Stimulated activated CD4-positive, alpha-beta T cell treated with anti-CD3 and anti-CD28 coated beads, Interleukin-15, amount 100 ng/mL, for 1 hour (primary cell): ENCODE results near the gene SH3PXD2B.
"Not testable (repeated sequence)": the region's sequence is repeated elsewhere in the genome, so short reads cannot be mapped to it uniquely, and the experiment has no call there.

Source experiments
- DNase-seq, 2 donors: peaks; one replicate each; pipeline ENCODE4 v3.0.0-alpha.2; 2020; ENCODE audit warnings: low read depth in 1 of 2, low spot score in 1 of 2

Gene SH3PXD2B

GRCh38 chr5:172418862-172419814, 35.2 kb downstream of the SH3PXD2B start:
- DNase-seq = no peak

DNA sequence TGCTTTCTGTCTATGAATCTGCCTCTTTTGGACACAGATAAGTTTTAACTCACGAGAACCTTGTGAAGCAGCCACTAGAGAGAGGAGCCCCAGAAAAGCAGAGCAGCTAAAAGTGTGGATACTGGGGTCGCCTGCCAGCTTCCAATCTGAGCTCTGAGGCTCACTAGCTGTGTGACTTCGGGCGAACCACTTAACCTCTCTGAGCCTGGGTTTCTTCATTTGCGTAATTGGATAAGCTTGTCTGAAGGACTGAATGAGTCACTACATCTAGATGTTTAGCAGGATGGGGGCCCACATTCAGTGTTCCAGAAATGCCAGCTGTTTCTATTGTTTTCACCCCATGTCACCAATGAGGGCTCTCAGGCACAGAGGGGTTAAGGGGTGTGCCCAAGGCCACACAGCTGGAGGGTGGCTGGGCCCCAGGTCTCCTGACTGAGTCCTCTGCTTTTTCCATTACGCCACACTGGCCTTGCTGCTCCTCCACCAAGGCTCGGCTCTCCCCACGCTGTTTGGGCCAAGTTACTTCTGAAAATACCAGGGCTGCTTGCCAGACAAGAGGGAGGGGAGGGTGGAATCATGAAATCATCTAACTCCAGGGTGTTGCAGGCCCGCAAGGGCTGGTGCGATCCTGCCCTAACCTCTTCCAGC, 36.2 kb downstream of the SH3PXD2B start:
- no peak for DNase-seq

DNA sequence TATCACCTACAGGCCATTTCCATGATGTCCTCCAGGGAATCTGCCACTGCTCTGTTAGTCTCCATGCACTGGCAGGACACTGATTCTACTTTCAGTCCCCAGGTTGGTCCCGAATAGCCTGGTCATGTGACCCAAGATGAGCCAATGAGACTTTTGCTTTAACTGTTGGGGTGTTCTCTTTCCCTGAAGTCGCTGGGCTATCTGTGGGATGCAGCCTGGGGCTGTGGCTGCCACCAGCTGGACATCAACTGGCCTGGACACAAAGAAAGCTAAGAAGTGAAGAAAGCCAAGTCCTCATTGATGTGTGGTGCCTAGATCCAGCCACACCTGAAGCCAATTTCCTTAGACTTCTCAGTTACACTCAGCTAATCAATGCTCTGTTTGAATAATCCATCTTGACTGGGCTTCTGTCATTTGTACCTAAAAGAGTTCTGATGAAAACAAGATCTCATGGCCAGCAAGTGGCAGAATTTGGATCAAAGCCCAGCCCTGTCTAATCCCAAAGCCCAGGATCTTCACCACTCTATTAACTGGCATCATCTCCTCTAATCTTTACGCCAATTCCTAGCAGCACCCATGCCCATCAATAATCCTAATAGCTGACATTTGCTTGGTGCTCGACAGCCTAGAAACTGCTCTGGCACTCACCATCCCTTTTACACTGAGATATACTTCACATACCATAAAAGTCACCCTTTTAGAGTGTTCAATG, 37.0 kb downstream of the SH3PXD2B start:
- no peak for DNase-seq

DNA sequence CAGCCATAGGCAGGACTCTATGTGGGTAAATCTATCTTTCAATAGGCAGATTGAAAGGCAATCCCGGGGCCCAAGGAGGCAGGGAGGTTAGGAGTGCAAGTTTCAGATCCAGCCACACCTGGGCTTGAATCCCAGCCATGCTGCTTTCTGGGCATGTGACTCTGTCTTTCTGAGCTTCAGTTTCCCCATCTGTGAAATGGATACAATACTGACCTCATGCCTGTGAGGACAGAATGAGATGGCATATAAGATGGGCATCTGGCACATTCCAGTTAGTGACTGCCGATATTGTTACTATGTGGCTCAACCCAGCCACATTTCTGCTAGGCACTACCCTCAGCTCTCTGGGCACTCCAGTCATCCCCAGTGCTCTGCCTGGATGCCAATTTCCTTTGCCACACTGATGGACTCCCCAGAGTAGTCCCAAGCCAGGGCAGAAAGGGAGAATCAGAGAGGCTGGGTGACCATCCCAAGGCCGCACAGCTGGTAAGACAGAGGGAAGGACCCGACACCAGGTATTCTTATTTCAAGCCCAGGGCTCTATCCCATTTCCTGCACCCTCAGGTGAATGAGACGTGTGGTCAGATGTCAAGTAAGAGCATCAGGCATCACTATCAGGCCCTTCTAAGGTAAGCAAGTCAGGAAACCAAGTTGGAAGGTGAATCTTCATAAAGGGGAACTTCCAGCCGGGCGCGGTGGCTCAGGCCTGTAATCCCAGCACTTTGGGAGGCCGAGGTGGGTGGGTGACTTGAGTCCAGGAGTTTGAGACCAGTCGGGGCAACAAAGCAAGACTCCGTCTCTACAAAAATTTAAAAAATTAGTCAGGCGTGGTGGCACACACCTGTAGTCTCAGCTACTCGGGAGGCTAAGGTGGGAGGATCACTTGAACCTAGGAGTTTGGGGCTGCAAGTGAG, 38.7 kb downstream of the SH3PXD2B start:
- no peak for DNase-seq

- no peak for DNase-seq
Observed at GRCh38 chr5:172414531-172415361, 39.6 kb downstream of the SH3PXD2B start.

GRCh38 chr5:172413601-172414171, 40.6 kb downstream of the SH3PXD2B start:
- DNase-seq = no peak

DNA sequence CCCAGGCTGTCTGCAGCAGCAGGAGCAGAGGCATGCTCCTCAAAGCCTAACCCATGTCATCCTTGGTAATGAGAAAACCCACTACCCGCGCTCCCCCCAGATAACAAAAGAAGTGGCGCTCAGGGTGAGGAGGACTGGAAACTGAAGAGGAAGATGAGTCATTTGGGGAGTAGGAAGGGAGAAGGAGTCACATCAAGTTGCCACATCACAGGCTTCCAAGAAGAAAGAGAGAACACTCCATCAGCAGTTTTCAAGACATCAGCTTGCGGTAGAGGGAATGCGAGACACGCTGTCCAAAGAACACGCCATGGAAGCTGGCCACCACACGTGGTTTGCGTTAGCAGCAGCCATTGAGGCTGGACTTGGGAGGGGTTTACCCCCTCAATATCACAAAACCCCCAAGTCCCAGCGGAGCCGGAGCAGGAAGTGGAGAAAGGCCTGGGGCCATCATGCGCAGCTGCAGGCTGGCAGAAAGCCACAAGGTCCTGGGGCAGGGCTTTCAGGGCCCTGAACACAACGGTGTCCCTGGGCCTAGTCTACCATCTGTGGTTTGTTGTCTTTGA, 41.5 kb downstream of the SH3PXD2B start:
- DNase-seq = no peak

DNA sequence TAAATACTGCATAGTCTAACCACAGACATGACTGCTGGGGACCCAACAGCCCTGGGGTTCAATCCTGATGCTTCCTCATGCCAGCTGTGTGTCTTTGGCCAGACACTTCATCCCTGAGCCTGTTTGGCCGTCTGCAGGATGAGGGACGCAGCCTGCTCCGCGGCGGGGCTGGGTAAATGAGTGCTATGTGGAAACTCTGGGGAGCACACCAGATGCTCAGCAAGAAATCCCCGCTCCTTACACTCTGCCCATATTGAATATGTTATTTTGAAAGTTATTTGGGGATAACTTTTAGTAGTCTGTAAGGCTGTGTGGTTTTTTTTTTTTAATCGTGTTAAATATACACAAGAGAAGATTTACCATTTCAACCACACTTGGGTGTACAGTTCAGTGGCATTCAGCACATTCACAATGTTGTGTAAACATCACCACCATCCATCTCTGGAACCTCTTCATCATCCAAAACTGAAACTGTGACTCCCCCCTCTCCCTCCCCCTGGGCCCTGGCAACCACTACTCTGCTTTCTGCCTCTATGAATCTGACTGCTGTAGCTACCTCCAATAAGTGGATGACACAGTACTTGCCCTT, 42.7 kb downstream of the SH3PXD2B start:
- no peak for DNase-seq

DNA sequence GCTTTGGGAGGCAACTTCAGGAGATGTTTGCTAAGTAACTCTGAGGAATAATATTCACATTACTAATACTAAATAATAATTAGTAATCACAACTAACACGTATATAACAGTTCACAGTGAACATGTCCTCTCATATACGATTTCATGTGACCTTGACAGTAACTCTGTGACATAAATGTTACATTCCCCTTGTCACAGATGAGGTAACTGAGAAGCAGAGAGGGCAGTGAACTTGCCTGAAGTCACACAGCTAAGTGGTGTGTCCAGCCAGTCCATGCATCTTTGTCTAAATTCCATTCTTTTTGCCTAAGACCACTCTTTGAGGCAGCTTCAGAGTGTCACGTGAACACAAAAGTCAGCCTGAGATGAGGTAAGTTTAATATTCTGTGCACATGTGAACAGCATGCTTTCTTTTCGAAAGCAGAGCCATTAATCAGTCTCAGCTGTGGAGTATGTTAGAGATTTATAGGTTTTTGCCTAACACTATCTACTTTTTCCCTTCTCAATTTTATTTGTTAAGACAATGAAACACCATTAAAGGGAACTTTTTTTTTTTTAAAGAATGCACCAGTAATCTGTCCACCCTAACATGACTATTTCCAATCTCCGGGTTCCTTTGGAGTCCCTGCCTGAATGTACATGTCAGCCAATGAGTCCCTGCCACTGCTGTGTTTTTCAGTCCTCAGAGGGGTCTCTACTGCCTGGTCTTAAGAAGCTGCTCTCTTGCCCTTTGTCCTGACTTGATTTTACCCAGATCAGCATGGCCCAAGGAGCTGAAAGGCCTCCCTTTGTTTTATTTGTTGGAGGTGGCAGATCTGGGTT, 43.5 kb downstream of the SH3PXD2B start:
- DNase-seq = no peak

GRCh38 chr5:172410160-172410559, 44.2 kb downstream of the SH3PXD2B start:
- no peak for DNase-seq

- not testable (repeated sequence) for DNase-seq
Observed at GRCh38 chr5:172409477-172409876, 44.8 kb downstream of the SH3PXD2B start.

- no peak for DNase-seq
Observed at GRCh38 chr5:172407822-172408221, 46.5 kb downstream of the SH3PXD2B start.

- DNase-seq = no peak
Observed at GRCh38 chr5:172407241-172407691, 47.1 kb downstream of the SH3PXD2B start.

DNA sequence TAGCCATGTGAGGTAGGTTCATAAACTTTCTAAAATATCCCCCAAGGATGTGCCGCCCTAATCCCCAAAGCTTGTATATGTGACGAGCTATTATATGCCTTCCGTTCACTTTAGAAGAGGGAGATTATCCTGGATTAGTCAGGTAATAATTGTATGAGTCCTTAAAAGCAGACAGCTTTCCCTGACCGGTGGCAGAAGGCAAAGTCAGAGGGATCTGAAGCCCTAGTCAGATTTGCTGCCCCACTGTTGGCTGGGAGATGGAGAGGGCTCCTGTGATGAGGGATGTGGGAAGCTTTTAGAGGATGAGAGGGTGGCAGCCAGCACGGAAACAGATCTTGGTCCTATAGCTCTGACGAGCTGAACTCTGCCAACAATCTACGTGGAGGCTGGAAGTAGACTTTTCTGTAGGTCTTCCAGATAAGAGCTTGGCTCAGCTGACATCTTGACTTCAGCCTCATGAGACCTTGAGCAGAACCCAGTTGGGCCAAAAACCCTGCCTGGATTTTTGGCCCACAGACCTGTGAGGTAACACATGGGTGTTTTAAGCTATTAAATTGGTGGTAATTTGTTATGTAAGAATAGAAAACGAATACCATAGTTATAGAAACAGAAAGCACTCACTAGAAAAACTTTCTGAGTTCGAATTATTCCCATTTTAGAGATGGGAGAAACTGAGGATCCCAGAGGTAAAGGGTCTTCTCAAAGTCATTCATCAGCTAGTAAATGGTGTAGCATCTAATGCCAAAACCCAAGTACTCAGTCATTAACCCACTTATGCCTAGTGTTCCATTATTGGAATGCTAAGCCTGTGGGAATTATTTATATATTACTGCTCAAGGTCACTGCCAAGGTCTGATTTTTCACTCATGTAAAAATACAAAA, 48.9 kb downstream of the SH3PXD2B start:
- DNase-seq = no peak

- DNase-seq = no peak
Observed at GRCh38 chr5:172404746-172405145, 49.6 kb downstream of the SH3PXD2B start.

DNA sequence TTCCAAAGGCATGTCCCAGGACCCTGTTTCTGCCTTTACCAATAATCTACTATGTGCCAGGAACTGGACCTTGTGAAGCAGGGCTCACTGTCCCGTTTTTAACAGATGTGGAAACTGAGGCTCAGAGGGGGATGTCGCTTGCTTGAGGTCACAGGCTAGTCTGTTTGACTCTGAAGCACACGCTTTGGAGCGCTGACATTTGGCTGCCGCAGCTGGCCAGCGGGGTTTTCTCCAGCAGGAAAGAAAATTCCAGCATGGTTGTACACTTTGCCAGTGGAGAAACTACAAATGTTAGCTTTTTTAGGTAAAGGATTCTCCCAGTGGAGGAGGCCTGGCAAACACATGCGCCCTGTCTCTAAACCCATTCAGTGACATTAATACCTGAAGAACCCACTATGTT, 50.5 kb downstream of the SH3PXD2B start:
- no peak for DNase-seq
